ENCODE results near the gene PTPRT.

DNA sequence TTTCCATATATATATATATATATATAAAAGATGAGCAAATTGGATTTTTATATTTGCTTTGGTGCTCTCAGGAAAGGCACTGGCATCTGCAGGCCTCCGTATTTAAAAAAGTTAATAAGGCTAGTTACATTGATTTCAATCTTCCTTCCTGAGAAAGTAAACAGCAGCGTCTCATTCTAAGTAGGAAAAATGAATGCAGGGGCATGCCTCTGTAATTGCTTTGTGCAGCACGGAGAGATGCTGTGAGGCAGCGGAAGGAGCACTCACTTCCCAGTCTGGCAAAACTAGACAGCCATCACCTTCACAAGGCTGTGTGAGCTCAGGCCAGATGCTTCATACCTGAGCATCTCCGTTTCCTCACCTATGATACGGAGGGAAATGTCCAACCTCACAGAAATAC is 303.7 kb downstream of the PTPRT start:
- TF ChIP-seq TAF1 (IDR thresholded peaks at IDR 0.05; ENCODE audit: borderline replicate concordance, low read depth, low read length) (no peak), POLR2A (IDR thresholded peaks at IDR 0.05; ENCODE audit: low read depth, low read length) (no peak)

Data from GM12892 (cell line).